AG04450 (cell line): ENCODE measurements around the gene SEC14L1. TPM values are rescaled to one million over a fixed set of nuclear protein-coding genes. Genes with fewer than 3 reads are reported as not detected.
"Not testable (repeated sequence)": the region's sequence is repeated elsewhere in the genome, so short reads cannot be mapped to it uniquely, and the experiment has no call there.

Experiments
- CTCF ChIA-PET: fragments of 300-600, 350-600 bp; formaldehyde crosslinking; extraction: SDS; loops from one replicate; lab custom pipeline; 2022; ENCODE audit warnings: antibody characterized with exemption, inconsistent platforms; lab: Charles Lee
- POLR2A ChIA-PET: fragments of 350-600 bp; formaldehyde crosslinking; extraction: SDS; loops from one replicate; lab custom pipeline; 2021; ENCODE audit warnings: antibody characterized with exemption, inconsistent platforms; lab: Yijun Ruan, JAX
- DNase-seq: peaks from one replicate; pipeline ENCODE4 v3.0.0-alpha.2; 2011; ENCODE audit warnings: low read depth, low spot score
- H3K27ac ChIP-seq: one replicate; pipeline ENCODE4 v1.5.1; 2012; ENCODE audit warnings: low read depth, low read length, control low read depth
- H3K27me3 ChIP-seq: one replicate; pipeline ENCODE4 v1.6.0; 2012; ENCODE audit warnings: low read length; ENCODE audit not compliant: control insufficient read depth, insufficient read depth
- H3K4me3 ChIP-seq: 2 replicates; pipeline ENCODE4 v1.5.1; 2011; ENCODE audit warnings: mild to moderate bottlenecking, low read depth, low read length, control low read depth
- H3K9me3 ChIP-seq: 2 replicates; pipeline ENCODE4 v1.5.1; 2012; ENCODE audit warnings: low read length; ENCODE audit not compliant: control insufficient read depth, insufficient read depth
- polyA plus RNA-seq: library from polyadenylated mRNA; depleted of rRNA; stranded (reverse); fragments of >200 nt; gene quantifications from 2 replicates; pipeline ENCODE4 v1.2.3, GENCODE V29; 2011
- TF ChIP-seq, protein P1 (sequence below): IDR thresholded peaks from 2 replicates; pipeline ENCODE4 v1.5.1; 2011; ENCODE audit warnings: low read depth, low read length, control low read depth, inconsistent platforms

The SEC14L1 gene
- polyA plus RNA-seq, 1 experiment = 38.7 TPM

- Histone ChIP-seq H3K4me3 (no peak overlapping the region), H3K9me3 (no peaks in the 10 kb centered on the region), H3K27ac (no peak overlapping the region), H3K27me3 (no peaks in the 10 kb centered on the region)
- TF ChIP-seq, protein P1, sequence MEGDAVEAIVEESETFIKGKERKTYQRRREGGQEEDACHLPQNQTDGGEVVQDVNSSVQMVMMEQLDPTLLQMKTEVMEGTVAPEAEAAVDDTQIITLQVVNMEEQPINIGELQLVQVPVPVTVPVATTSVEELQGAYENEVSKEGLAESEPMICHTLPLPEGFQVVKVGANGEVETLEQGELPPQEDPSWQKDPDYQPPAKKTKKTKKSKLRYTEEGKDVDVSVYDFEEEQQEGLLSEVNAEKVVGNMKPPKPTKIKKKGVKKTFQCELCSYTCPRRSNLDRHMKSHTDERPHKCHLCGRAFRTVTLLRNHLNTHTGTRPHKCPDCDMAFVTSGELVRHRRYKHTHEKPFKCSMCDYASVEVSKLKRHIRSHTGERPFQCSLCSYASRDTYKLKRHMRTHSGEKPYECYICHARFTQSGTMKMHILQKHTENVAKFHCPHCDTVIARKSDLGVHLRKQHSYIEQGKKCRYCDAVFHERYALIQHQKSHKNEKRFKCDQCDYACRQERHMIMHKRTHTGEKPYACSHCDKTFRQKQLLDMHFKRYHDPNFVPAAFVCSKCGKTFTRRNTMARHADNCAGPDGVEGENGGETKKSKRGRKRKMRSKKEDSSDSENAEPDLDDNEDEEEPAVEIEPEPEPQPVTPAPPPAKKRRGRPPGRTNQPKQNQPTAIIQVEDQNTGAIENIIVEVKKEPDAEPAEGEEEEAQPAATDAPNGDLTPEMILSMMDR = no peak
- ChIA-PET POLR2A (no interaction called here), CTCF (interaction anchor here (0.7 to 2.2 kb wide), 2 partner anchors 9 to 11 kb away, joined by 3 to 20 read pairs; no protein-coding TSS in a partner anchor)
- no peak for DNase-seq
These were observed 43.1 kb upstream of the SEC14L1 start for GRCh38 chr17:77097631-77098180.

- H3K27me3 ChIP-seq = no peaks in the 10 kb centered on the region
- H3K27ac ChIP-seq = no peak overlapping the region
- peak; percentile 50 for DNase-seq
- ChIA-PET POLR2A (interaction anchor here (0.7 kb wide), 1 partner anchor 35 kb away, joined by 3 read pairs; no protein-coding TSS in a partner anchor), CTCF (interaction anchor here (0.6 to 2.2 kb wide), 2 partner anchors 11 to 1645 kb away, joined by 3 to 20 read pairs; no protein-coding TSS in a partner anchor)
- TF ChIP-seq, protein P1 = no peak
- H3K9me3 ChIP-seq = no peaks in the 10 kb centered on the region; the same call in 1 of the 2 replicates
- H3K4me3 ChIP-seq = no peak overlapping the region
These were observed 41.8 kb upstream of the SEC14L1 start for GRCh38 chr17:77098884-77099545.

GRCh38 chr17:77099997-77100396 is 40.8 kb upstream of the SEC14L1 start:
- no peaks in the 10 kb centered on the region; the same call in 1 of the 2 replicates for H3K9me3 ChIP-seq
- no peak overlapping the region for H3K4me3 ChIP-seq
- TF ChIP-seq, protein P1 = no peak
- ChIA-PET POLR2A (no interaction called here), CTCF (no interaction called here)
- no peak overlapping the region for H3K27ac ChIP-seq
- no peak for DNase-seq
- H3K27me3 ChIP-seq = no peaks in the 10 kb centered on the region

DNA sequence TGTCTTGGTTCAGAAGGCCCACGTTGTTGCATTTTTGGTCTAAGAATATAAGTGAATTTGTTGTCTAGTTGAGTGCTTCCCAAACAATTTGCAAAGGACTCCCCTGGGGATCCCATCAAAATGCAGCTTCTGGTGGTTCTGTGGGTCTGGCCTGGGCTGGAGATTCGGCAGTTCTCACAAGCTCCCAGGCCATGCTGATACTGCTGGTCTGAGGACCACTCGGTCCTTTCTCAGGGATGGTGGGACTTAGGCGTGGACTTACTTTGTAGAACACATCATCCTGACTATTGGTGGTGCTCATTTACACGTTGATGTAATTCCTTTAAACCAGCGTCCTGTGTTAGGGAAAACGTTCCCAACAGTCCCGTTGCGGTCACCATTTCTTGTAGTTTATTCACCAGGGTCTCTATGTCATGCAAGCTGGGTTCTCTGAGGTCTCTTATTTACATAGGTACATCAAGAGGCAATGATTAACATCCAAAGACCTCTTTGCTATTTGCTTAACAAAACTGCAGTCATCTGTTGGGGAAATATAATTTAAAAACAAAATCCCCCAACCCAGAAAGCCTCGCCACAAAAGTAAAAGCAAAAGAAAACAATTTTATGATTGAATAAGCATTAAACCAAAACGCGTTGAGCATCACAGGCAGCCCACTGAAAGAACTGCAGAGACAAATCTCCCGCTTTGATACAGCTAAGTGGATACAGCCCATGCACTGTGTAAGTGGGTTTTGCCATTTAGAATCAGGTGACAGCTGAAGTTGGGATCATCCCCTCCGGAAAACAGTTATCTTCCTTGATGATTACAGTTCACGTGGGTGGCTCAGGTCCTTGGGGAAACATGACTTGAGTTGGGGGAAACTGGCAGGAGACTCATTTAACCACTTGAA is 39.0 kb upstream of the SEC14L1 start:
- Histone ChIP-seq H3K27me3 (no peaks in the 10 kb centered on the region), H3K27ac (no peak overlapping the region), H3K4me3 (no peak overlapping the region), H3K9me3 (no peaks in the 10 kb centered on the region; the same call in 1 of the 2 replicates)
- POLR2A ChIA-PET = no interaction called here
- CTCF ChIA-PET = interaction anchor here (3.3 kb wide), 1 partner anchor 13 kb away, joined by 18 read pairs; no protein-coding TSS in a partner anchor
- TF ChIP-seq, protein P1 = no peak
- no peak for DNase-seq

DNA sequence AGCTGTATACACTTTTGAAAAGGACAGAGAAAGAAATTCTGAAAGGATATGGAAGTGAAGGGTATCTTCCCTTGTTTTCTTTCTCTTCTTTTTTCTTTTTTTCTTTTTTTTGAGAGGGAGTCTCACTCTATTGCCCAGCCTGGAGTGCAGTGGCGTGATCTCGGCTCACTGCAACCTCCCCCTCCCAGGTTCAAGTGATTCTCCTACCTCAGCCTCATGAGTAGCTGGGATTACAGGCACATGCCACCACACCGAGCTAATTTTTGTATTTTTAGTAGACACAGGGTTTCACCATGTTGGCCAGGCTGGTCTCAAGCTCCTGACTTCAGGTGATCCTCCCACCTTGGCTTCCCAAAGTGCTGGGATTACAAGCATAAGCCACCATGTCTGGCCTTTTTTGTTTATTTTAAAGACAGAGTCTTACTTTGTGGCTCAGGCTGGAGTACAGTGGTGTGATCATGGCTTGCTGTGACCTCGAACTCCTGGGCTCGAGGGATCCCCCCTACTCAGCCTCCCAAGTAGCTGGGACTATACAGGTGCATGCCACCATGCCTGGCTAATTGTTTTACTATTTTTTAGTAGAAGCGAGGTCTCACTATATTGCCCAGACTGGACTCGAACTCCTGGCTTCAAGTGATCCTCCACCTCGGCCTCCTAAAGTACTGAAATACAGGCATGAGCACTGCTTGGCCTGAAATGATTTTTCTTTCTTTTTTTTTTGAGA is 38.2 kb upstream of the SEC14L1 start:
- CTCF ChIA-PET = interaction anchor here (0.9 to 3.3 kb wide), 2 partner anchors 14 to 16 kb away, joined by 3 to 18 read pairs; no protein-coding TSS in a partner anchor
- H3K9me3 ChIP-seq, DNase-seq, H3K27me3 ChIP-seq, H3K27ac ChIP-seq, H3K4me3 ChIP-seq, POLR2A ChIA-PET: not testable (repeated sequence)
